ENCODE results near the gene PDZD7. TPM values are rescaled to one million over a fixed set of nuclear protein-coding genes. Genes with fewer than 3 reads are reported as not detected.

The PDZD7 gene
- total and polyA plus RNA-seq, 4 donors = 0.06 to 0.09 (median 0.07) TPM; not detected in 1

- Histone ChIP-seq H3K9ac (ENCODE audit: low read depth in 1 of 2, low read length in 2 of 2) (peak within 1 kb of the TSS; percentile 57 to 72), H3K27me3 (ENCODE audit: control insufficient read depth in 4 of 4, insufficient read depth in 4 of 4, low read length in 3 of 4) (no peaks in the 10 kb centered on the region), H3K4me1 (ENCODE audit: control insufficient read depth in 4 of 4, insufficient read depth in 4 of 4, low read length in 3 of 4) (peaks cover 0 to 30% (median 17%) of the 10 kb centered on the region in 4 donors), H3K27ac (ENCODE audit: low read depth in 1 of 2, low read length in 2 of 2) (peak within 1 kb of the TSS; percentile 94), H3K4me3 (ENCODE audit: low read depth in 1 of 3, low read length in 3 of 3) (peak within 1 kb of the TSS; percentile 56 to 71 (median 68)), H3K36me3 (ENCODE audit: control insufficient read depth in 4 of 4, insufficient read depth in 3 of 4, low read depth in 1 of 4, low read length in 3 of 4) (peaks cover 0 to 3% (median under 1%) of the 10 kb centered on the region in 4 donors), H3K9me3 (ENCODE audit: control insufficient read depth in 4 of 4, low read length in 3 of 4) (no peaks in the 10 kb centered on the region)
- no peak for DNase-seq (ENCODE audit: low spot score)
- TF ChIP-seq SP1 (IDR thresholded peaks at IDR 0.05) = no peak
- TF ChIP-seq JUND (IDR thresholded peaks at IDR 0.05) = no peak
- no peak for TF ChIP-seq YY1 (IDR thresholded peaks at IDR 0.05)
- TF ChIP-seq RXRA (IDR thresholded peaks at IDR 0.05) = no peak
- TF ChIP-seq ATF3 (IDR thresholded peaks at IDR 0.05) = no peak
- no peak for TF ChIP-seq TAF1 (conservative IDR thresholded peaks at IDR 0.05)
- TF ChIP-seq REST (IDR thresholded peaks at IDR 0.05) = no peak
- no peak for TF ChIP-seq GABPA (IDR thresholded peaks at IDR 0.05 in 1 of 2, conservative IDR thresholded peaks at IDR 0.05 in 1 of 2)
- TF ChIP-seq MAX (IDR thresholded peaks at IDR 0.05) = no peak
- no peak for TF ChIP-seq FOXA2 (IDR thresholded peaks at IDR 0.05)
- TF ChIP-seq HNF4G (IDR thresholded peaks at IDR 0.05) = no peak
- no peak for TF ChIP-seq EGR1 (IDR thresholded peaks at IDR 0.05; ENCODE audit: low read depth in 2 of 2)
- no peak for TF ChIP-seq FOXA1 (IDR thresholded peaks at IDR 0.05)
- no peak for TF ChIP-seq RAD21 (IDR thresholded peaks at IDR 0.05)
- TF ChIP-seq CTCF (IDR thresholded peaks at IDR 0.05; ENCODE audit: low read depth, low read length, missing input control) = no peak
- no peak for TF ChIP-seq ZBTB33 (IDR thresholded peaks at IDR 0.05)
- no peak for TF ChIP-seq HNF4A (conservative IDR thresholded peaks at IDR 0.05)
- TF ChIP-seq NR2F2 (IDR thresholded peaks at IDR 0.05) = no peak
- 3% methylated on average over 44 of the region's 44 CpGs for WGBS
Measured at GRCh38 chr10:100999742-101000126, 31.2 kb downstream of the PDZD7 start, which contains the start of gene LZTS2. Gene LZTS2 (plus strand): TSS chr10:100999808. CDS start chr10:101002539, 2,731 bp downstream.
